OCI-LY1 (cell line): Measurements from ENCODE around the gene THSD7A.

Source experiments
- H2AFZ ChIP-seq: fragments of 200-600 bp; sonication (generic), shearing (Covaris generic); 2 replicates; pipeline ENCODE4 v1.6.0; 2014; ENCODE audit warnings: antibody characterized with exemption, mild to moderate bottlenecking, low read length
- H3F3A ChIP-seq: fragments of 200-600 bp; sonication (generic), shearing (Covaris generic); 2 replicates; pipeline ENCODE4 v1.6.0; 2014; ENCODE audit warnings: mild to moderate bottlenecking, antibody characterized with exemption, low read length, moderate library complexity; ENCODE audit not compliant: insufficient read depth
- H3K27ac ChIP-seq: fragments of 200-600 bp; sonication (generic); 2 replicates; pipeline ENCODE4 v1.5.1; 2014; ENCODE audit warnings: low read length, mixed run types, mild to moderate bottlenecking, low read depth; ENCODE audit not compliant: poor library complexity, severe bottlenecking
- H3K27me3 ChIP-seq: fragments of 200-600 bp; sonication (generic); 2 replicates; pipeline ENCODE4 v1.6.0; 2014; ENCODE audit warnings: antibody characterized with exemption, mild to moderate bottlenecking, low read length, moderate library complexity; ENCODE audit not compliant: insufficient read depth
- H3K36me3 ChIP-seq: fragments of 200-600 bp; sonication (generic); 2 replicates; pipeline ENCODE4 v1.6.1; 2014; ENCODE audit warnings: mild to moderate bottlenecking, antibody characterized with exemption, low read length, moderate library complexity, mixed read lengths; ENCODE audit not compliant: insufficient read depth
- H3K4me1 ChIP-seq: fragments of 200-600 bp; sonication (generic); 2 replicates; pipeline ENCODE4 v1.5.1; 2014; ENCODE audit warnings: mild to moderate bottlenecking, low read length, moderate library complexity; ENCODE audit not compliant: insufficient read depth, severe bottlenecking
- H3K4me2 ChIP-seq: fragments of 200-600 bp; sonication (generic), shearing (Covaris generic); 2 replicates; pipeline ENCODE4 v1.6.1; 2014; ENCODE audit warnings: low read length
- H3K4me3 ChIP-seq: fragments of 200-600 bp; sonication (generic); 2 replicates; pipeline ENCODE4 v1.5.1; 2014; ENCODE audit warnings: low read length, low read depth, mild to moderate bottlenecking, mixed read lengths; ENCODE audit not compliant: poor library complexity, severe bottlenecking
- H3K79me2 ChIP-seq: fragments of 200-600 bp; shearing (Covaris generic); 2 replicates; pipeline ENCODE4 v1.6.1; 2016; ENCODE audit warnings: mixed run types, low read length, mixed read lengths; ENCODE audit not compliant: insufficient read depth
- H3K9ac ChIP-seq: fragments of 200-600 bp; sonication (generic), shearing (Covaris generic); 2 replicates; pipeline ENCODE4 v1.6.1; 2014; ENCODE audit warnings: mild to moderate bottlenecking, low read length, mixed read lengths
- H3K9me2 ChIP-seq: fragments of 200-600 bp; sonication (generic), shearing (Covaris generic); 2 replicates; pipeline ENCODE4 v1.6.1; 2014; ENCODE audit warnings: low read depth, mild to moderate bottlenecking, low read length, mixed read lengths
- H3K9me3 ChIP-seq: fragments of 200-600 bp; shearing (Covaris generic); 2 replicates; pipeline ENCODE4 v1.6.1; 2014; ENCODE audit warnings: low read length, mixed read lengths
- H4K20me1 ChIP-seq: fragments of 200-600 bp; sonication (generic), shearing (Covaris generic); 2 replicates; pipeline ENCODE4 v1.6.0; 2016; ENCODE audit warnings: mild to moderate bottlenecking, low read length; ENCODE audit not compliant: insufficient read depth
- CTCF ChIP-seq: fragments of 200-600 bp; sonication (generic), shearing (Covaris generic); IDR thresholded peaks from 2 replicates; pipeline ENCODE4 v1.5.1; 2017; ENCODE audit warnings: mild to moderate bottlenecking, antibody characterized with exemption, low read length, moderate library complexity, mixed read lengths
- EZH2 ChIP-seq: fragments of 200-600 bp; sonication (generic), shearing (Covaris generic); IDR thresholded peaks from 2 replicates; pipeline ENCODE4 v1.8.0; 2017; ENCODE audit warnings: borderline replicate concordance, mixed run types, mild to moderate bottlenecking, antibody characterized with exemption, low read length, moderate library complexity, mixed read lengths

Gene THSD7A

DNA sequence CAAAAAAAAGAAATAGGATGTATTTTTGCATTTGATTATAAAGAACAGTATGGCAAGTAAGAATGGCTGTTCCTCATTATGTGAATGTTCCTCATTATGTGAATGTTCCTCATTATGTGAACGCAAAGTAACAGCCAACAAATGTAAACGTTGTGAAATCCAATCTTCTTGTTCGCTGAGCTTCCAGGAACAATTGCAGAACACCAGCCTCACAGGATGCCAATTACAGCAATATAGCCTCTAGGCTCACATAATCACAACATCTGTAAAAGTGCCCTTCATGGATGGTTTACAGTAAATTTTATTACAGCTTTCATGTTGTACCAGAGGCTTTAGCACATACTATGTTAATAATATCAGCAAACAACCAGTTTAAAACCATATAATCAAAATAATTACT, 71.6 kb downstream of the THSD7A start:
- H3K36me3 ChIP-seq = no peaks in the 10 kb centered on the region
- H3K4me3 ChIP-seq = no peak overlapping the region
- H4K20me1 ChIP-seq = no peaks in the 10 kb centered on the region
- H3K79me2 ChIP-seq = no peaks in the 10 kb centered on the region
- no peak overlapping the region for H2AFZ ChIP-seq
- no peaks in the 10 kb centered on the region; the same call in 1 of the 2 replicates for H3K9me2 ChIP-seq
- H3K9me3 ChIP-seq = no peaks in the 10 kb centered on the region
- no peaks in the 10 kb centered on the region for H3K27me3 ChIP-seq
- no peak overlapping the region for H3K9ac ChIP-seq
- H3K4me2 ChIP-seq = no peak overlapping the region
- H3F3A ChIP-seq = no peaks in the 10 kb centered on the region
- no peak overlapping the region for H3K27ac ChIP-seq
- TF ChIP-seq CTCF (no peak), EZH2 (no peak)
- no peaks in the 10 kb centered on the region for H3K4me1 ChIP-seq

- no peaks in the 10 kb centered on the region for H3F3A ChIP-seq
- H3K4me3 ChIP-seq = no peak overlapping the region
- no peaks in the 10 kb centered on the region for H3K79me2 ChIP-seq
- TF ChIP-seq EZH2 (no peak), CTCF (no peak)
- H2AFZ ChIP-seq = no peak overlapping the region
- H3K9me2 ChIP-seq = no peaks in the 10 kb centered on the region; the same call in 1 of the 2 replicates
- no peak overlapping the region for H3K9ac ChIP-seq
- H3K27me3 ChIP-seq = no peaks in the 10 kb centered on the region
- H3K9me3 ChIP-seq = no peaks in the 10 kb centered on the region
- H4K20me1 ChIP-seq = no peaks in the 10 kb centered on the region
- no peak overlapping the region for H3K27ac ChIP-seq
- H3K4me2 ChIP-seq = no peak overlapping the region
- H3K36me3 ChIP-seq = no peaks in the 10 kb centered on the region
- H3K4me1 ChIP-seq = no peaks in the 10 kb centered on the region
Measured at GRCh38 chr7:11758627-11759111, 73.3 kb downstream of the THSD7A start.

DNA sequence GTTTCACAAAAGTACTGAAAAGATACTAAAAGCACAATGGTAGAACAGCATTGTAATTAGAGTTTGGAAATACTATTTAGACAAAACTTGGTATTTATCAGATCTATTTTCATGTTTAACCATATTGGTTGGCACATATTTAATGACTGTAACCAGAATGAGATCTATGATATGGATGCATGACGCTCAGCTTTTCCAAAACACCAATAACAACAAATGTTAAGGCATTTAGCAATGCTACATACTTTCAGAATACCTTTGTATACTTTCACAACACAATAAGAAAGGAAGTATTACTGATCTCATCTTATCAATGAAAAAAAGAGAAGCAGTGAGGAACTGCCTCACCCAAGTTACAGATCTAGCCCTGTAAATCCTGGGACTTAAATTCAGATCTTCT, 74.8 kb downstream of the THSD7A start:
- Histone ChIP-seq H3K4me3 (no peak overlapping the region), H3K4me2 (no peak overlapping the region), H3K9me3 (no peaks in the 10 kb centered on the region), H3F3A (no peaks in the 10 kb centered on the region), H3K27me3 (no peaks in the 10 kb centered on the region), H3K4me1 (no peaks in the 10 kb centered on the region), H3K36me3 (no peaks in the 10 kb centered on the region), H3K9me2 (no peaks in the 10 kb centered on the region), H3K79me2 (no peaks in the 10 kb centered on the region), H3K27ac (no peak overlapping the region), H2AFZ (no peak overlapping the region), H4K20me1 (no peaks in the 10 kb centered on the region), H3K9ac (no peak overlapping the region)
- no peak for TF ChIP-seq EZH2
- TF ChIP-seq CTCF = no peak
